ENCODE results near the gene CATSPERZ.

The CATSPERZ gene

DNA sequence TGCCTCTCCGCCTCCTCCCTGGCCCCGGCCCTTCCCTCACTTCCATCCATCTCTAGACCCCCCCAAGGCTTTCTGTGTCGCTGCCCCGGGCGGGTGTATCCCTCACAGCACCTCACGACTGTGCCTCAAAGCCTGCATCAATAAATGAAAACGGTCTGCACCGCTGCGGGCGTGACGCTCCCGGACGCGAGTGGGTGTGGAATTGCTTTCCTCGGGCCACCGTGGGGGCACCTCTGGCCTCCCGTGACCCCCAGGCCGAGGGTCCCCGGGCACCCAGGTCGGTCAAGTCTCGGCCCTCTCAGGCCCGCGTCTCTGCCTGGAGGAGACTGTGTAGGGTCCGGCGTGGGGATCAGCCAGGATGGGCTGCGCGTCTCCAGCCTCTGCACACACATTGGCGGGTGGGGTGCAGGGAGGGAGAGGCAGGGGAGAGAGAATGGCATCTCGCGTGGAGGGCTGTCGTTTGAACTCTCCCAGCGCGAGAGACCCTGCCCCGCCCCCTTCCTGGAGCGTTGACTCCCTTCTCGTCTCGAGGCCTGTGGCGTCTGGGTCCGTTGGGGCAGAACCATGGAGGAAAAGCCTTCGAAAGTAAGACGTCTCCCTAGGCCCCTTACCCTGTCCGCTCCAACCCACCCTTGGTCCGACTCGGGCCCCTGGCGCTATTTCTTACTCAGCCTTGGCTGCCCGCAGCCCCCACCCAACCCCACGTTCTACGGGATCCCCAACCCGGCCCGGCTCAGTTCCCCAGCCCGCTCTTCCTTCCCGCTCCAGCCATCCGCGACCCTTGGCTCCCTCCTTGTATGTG, at the start of gene CATSPERZ:
Gene CATSPERZ (plus strand): TSS at position 512 of the 802 bp plus-strand sequence. CDS start 53 bp downstream, at position 565.
- peak; percentile 31 for DNase-seq

- DNase-seq = no peak
These were observed 49.6 kb upstream of the CATSPERZ start for GRCh38 chr11:64250415-64251015.

DNA sequence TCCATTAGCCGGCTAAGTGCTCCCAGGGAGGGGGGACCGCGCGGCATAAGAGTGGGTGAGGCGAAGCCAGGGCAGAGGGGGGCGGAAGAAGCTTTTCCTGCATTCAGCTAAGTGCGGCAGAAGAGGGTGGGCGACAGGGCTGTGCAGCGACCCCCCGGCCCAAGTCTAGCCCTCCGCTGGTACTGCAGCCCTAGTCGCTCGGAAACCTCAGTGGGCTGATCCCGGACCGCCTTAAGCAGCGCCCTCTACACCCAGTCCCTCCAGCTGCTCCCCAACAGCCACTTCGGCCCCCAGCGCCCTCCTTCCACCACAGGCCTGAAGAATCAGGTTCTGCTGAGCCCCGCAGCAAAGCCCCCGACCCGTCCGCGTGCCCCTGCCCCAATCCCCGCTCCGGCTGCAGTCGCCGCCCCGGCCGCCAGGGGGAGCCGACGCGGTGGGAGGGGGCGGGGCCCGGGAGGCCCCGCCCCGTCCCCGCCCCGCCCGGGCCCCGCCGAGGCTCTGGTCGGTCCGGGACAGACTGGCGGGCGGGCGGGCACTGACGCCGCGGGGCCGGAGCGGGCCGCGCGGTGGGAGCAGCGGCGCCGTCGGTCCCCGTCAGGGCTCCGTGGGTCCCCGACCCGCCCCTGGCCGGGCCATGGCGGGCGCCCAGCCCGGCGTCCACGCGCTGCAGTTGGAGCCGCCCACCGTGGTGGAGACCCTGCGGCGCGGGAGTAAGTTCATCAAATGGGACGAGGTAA, 49.0 kb upstream of the CATSPERZ start, which contains the start of gene PLCB3:
Gene PLCB3 (plus strand): TSS at position 515 of the 737 bp plus-strand sequence. CDS start 120 bp downstream, at position 635.
- DNase-seq = peak; percentile 70

GRCh38 chr11:64251753-64252002, 48.5 kb upstream of the CATSPERZ start:
- no peak for DNase-seq

DNA sequence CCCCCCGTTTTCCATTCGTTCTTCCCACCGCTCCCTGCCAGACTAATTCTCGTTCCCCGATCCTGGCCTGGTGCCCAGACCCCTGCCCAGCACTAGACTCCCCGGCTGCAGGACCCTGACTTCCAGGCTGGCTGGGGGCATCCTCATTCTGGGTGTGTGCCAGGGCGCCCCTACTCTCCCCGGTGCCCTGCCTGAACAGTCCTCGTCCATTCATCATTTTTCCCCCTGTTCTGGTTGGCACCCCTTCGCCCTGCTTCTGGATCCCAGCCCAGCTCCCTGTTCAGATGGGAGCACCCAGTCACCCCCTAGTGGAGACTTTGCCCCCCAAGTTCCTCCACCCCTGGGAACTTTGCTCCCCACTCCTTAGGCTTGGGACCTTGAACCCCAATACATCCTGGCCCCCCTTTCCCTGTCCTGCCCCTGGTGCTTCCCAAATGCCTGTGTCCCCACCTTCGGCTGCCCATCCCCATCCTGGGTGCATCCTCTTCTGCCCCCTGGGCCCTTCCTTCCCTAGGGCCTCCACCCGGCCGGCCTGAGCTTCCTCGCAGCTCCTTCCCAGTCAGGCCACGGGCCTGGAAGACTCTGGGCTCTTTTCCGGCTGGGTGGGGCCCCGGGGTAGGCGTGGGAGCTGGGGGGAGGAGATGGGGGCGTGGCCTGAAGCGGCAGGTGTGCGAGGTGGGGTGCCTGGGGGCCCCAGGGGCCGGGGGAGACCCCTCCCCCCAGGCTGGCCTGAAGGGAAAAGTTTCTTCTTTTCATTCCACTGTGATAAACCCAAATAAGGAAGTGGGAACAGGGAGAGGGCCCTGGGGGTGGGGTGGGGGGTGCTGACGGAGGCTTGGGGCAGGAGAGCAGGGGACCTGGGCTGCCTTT, 47.9 kb upstream of the CATSPERZ start:
- DNase-seq = no peak

DNA sequence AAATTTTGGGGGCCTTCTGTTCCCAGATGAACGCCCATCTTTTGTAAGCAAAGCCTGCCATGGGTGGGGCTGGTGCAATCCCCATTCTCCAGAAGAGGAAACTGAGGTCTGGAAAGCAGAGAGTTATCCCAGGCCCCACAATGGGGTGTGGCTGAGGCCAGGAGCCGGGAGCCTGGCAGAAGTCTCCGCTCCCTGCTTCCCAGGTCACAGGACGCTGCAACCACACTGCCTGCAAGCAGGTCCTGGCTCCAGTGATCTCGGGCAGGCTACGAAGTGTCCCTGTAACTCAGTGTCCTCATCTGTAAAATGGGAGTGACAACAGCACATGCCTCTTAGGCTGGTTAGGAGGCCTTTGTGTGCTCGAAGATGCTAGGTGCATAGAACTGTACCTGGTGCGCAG, 47.1 kb upstream of the CATSPERZ start:
- no peak for DNase-seq

- no peak for DNase-seq
These were observed 46.7 kb upstream of the CATSPERZ start for GRCh38 chr11:64253481-64253880.

GRCh38 chr11:64254326-64254725, 45.8 kb upstream of the CATSPERZ start:
- no peak for DNase-seq

GRCh38 chr11:64255135-64256128, 44.7 kb upstream of the CATSPERZ start:
- DNase-seq = no peak

- no peak for DNase-seq
These were observed 43.9 kb upstream of the CATSPERZ start for GRCh38 chr11:64256300-64256699.

DNA sequence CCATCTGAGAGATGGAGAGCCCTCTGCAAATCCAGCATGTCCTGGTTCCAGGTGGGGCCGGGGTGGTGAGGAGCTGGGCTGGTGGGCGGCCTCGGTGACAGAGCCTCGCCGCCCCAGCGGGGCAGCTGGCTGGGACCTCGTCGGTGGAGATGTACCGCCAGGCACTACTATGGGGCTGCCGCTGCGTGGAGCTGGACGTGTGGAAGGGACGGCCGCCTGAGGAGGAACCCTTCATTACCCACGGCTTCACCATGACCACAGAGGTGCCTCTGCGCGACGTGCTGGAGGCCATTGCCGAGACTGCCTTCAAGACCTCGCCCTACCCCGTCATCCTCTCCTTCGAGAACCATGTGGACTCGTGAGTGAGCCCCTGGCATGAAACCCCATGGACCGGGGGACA, 41.8 kb upstream of the CATSPERZ start:
- DNase-seq = no peak

DNA sequence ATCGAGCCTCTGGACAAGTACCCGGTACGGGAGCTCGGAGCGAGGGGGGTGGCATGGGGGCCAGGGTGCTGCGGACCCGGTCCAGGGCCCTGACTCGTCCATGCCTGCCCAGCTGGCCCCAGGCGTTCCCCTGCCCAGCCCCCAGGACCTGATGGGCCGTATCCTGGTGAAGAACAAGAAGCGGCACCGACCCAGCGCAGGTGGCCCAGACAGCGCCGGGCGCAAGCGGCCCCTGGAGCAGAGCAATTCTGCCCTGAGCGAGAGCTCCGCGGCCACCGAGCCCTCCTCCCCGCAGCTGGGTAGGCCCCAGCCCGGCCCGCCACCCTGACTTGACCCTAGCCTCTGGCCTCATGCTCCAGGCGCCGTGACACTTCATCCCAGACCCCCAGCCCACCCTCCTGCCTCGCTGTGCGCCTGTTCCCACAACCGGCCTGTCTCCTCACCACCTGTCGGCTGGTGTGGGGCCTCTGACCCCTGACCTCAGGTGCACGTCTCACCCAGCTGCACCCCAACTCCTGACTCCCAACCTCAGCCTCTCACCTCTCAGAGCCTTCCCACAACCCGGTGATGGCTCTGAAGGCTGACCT, 41.1 kb upstream of the CATSPERZ start:
- DNase-seq = no peak

GRCh38 chr11:64259533-64260067, 40.6 kb upstream of the CATSPERZ start:
- no peak for DNase-seq

DNA sequence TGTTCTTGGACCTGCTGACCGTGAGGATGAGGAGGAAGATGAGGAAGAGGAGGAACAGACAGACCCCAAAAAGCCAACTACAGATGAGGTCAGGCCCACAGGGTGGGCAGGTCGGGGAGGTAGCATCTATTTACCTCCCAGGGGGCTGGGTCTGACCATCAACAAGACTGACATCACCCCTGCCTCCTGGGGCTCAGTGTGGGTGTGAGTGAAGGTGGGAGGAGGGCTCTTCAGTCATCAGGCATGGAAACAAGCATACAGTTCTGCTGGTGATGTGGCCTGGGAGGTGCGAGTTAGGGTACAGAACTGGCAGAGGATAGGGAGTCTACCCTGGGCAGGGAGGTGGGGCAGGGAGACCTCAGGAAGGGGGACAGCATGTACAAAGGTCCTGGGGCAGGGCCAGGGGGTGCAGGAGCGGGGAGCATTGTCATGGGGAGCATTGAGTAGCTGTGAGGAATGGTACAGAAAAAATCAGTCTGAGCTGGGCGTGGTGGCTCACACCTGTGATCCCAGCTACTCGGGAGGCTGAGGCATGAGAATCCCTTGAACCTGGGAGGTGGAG, 39.9 kb upstream of the CATSPERZ start:
- DNase-seq = no peak

- no peak for DNase-seq
These were observed 38.5 kb upstream of the CATSPERZ start for GRCh38 chr11:64261556-64262080.

DNA sequence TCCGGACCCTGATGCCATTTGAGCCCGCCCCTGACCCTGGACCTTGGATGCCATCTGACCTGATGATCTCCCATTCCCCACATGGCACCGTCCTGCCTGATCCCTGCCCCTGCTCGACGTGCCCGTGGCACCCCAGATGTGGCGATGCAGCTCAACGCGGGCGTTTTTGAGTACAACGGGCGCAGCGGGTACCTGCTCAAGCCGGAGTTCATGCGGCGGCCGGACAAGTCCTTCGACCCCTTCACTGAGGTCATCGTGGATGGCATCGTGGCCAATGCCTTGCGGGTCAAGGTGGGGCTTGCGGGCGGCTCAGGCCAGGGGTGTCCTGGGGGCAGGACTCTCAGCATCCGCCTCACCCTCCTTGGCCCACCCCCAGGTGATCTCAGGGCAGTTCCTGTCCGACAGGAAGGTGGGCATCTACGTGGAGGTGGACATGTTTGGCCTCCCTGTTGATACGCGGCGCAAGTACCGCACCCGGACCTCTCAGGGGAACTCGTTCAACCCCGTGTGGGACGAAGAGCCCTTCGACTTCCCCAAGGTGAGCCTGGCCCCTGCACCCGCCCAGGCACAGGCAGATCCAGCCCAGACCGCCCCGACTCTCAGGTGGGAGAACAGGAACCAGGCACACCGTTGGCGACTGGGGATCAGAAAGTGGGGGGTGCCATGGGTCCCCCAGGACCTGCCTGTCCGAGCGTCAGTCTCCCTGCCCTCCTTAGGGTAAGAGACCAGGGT, 37.7 kb upstream of the CATSPERZ start:
- DNase-seq = no peak

DNA sequence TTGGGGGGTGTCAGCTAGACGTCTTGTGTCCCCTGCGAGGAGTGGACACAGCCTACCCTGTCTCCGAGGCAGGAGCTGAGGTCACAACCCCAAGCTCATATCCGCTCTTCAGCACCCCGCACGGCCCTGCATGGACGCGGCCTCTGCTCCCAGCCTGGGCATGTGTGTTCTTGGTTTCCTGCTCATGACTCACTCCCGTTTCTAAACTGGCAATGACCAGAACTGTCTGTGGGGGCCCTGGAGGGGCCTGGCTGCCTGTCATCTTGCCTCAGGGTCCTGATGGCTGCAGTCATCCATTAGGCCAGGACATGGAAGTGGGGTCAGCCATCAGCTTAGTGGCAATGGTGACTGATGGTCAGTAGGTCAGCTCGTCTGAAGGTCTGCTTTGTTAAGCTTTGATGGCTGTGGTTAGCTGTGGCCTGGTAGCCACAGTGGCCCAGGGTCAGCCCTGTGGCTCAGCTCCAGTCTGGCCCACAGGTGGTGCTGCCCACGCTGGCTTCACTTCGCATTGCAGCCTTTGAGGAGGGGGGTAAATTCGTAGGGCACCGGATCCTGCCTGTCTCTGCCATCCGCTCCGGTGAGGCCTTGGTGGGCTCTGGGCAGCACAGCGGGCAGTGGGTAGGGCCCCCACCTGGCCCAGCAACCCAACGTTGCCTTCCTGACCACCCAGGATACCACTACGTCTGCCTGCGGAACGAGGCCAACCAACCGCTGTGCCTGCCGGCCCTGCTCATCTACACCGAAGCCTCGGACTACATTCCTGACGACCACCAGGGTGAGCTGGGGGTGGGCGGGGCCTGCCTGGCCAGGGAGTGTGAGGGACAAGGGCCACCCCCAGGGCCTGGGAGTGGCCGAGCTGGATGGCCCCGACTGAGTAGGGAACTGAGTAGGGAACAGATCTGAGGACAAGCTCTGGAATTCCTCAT, 36.9 kb upstream of the CATSPERZ start:
- no peak for DNase-seq

GRCh38 chr11:64263947-64264317, 36.2 kb upstream of the CATSPERZ start:
- DNase-seq = no peak

Data from CD4-positive, alpha-beta T cell treated with Interleukin-17A for 1 hour (primary cell).